GM10266 (cell line): ENCODE measurements around the gene KANK4.
"Not testable (repeated sequence)": the region's sequence is repeated elsewhere in the genome, so short reads cannot be mapped to it uniquely, and the experiment has no call there.

Experiments
- DNase-seq: peaks from one replicate; pipeline ENCODE4 v3.0.0; 2012; ENCODE audit errors: extremely low spot score
- TF ChIP-seq, protein P1 (sequence below): IDR thresholded peaks from 2 replicates; pipeline ENCODE4 v1.5.1; 2012; ENCODE audit warnings: mild to moderate bottlenecking, low read depth; ENCODE audit not compliant: control insufficient read depth, insufficient read depth; ENCODE audit errors: missing control alignments

The KANK4 gene

DNA sequence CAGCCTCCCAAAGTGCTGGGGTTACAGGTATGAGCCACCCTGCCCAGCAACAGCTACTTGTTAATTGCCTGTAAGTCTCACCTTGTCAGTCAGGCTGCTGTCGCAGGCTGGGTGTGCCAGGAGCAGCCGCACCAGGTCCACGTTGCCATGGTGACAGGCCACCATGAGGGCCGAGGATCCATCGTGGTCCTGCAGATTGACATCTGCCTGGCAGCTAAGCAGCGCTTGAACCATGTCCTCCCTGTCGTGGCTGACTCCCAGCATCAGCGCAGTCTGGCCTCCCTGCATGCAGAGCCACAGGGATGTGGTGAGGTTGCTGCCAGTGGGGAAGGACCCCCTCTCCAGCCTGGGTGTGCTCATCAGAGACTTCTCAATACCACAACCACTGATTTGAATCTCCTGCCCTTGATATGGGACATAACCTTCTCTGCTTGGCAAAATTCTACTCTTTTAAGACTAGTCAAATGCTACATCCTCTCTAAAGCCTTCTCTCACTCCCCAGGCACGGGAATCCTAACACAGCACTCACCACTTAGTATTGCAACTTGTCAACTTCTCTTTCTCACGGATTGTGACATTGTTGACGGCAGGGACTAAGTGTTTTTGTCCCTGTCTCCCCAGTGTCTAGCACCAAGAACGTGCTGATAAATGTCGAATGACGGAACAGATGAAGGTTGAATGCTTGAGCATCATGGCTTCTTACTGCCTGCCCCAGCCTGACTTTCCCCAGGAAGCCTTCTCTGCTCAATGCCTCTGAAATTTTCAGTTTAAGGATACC, 71.7 kb downstream of the KANK4 start:
- TF ChIP-seq, protein P1, sequence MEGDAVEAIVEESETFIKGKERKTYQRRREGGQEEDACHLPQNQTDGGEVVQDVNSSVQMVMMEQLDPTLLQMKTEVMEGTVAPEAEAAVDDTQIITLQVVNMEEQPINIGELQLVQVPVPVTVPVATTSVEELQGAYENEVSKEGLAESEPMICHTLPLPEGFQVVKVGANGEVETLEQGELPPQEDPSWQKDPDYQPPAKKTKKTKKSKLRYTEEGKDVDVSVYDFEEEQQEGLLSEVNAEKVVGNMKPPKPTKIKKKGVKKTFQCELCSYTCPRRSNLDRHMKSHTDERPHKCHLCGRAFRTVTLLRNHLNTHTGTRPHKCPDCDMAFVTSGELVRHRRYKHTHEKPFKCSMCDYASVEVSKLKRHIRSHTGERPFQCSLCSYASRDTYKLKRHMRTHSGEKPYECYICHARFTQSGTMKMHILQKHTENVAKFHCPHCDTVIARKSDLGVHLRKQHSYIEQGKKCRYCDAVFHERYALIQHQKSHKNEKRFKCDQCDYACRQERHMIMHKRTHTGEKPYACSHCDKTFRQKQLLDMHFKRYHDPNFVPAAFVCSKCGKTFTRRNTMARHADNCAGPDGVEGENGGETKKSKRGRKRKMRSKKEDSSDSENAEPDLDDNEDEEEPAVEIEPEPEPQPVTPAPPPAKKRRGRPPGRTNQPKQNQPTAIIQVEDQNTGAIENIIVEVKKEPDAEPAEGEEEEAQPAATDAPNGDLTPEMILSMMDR = no peak
- DNase-seq = no peak

DNA sequence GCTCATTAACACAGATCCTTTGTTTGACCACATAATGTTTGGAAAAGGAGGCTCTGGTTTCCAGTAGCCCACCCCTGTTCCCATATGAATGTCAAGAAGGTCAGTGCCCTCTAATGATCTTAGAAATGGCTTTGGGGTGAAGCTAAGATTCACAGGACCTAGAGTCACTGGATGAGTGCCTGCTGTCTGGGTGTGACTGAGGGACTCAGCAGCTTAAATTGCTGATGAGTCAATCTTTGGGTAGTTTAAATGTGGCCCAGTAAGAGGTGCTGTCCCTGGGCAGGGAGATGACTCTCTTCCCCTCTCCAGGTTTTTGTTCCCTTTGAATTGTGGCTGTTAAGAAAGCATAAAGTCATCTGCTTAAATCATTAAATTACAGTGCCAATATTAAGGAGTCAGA, 74.0 kb downstream of the KANK4 start:
- TF ChIP-seq, protein P1 = no peak
- DNase-seq = no peak

GRCh38 chr1:62244380-62244779, 74.9 kb downstream of the KANK4 start:
- DNase-seq = not testable (repeated sequence)

- DNase-seq = no peak
- TF ChIP-seq, protein P1 = no peak
Observed at GRCh38 chr1:62241371-62242131, 77.7 kb downstream of the KANK4 start.

DNA sequence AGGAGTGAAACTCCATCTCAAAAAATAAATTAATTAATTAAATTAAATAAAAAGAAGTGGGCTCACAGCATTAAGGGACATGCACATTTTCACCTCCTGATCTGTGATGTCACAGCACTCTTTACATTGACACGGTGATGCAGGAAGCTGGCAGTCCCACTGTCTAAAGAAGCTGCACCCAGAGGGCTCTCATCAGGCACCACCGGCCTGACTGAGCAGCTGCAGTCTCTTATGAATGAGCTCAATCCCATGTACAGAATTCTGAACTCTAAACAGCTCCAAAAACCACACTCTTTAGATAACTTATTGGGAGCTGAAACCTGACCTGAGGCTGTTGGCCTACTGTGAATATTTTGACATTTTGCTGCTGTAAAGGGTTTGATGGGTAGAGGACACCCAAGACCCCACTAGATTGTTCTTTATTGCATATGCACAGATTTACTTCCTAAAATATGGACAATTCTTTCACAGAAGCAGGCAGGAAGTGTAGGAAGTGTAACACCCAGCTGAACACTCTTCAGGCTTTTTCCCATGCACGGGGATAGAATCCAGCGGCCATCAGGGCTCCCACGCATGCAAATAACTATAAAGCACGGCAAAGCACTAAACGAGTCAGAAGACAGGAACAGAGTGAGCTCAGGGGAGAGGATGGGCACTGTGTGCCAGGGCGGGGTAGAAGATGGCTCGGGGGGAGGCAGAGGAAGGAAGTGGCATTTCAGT, 78.4 kb downstream of the KANK4 start:
- DNase-seq = no peak
- TF ChIP-seq, protein P1 = no peak

DNA sequence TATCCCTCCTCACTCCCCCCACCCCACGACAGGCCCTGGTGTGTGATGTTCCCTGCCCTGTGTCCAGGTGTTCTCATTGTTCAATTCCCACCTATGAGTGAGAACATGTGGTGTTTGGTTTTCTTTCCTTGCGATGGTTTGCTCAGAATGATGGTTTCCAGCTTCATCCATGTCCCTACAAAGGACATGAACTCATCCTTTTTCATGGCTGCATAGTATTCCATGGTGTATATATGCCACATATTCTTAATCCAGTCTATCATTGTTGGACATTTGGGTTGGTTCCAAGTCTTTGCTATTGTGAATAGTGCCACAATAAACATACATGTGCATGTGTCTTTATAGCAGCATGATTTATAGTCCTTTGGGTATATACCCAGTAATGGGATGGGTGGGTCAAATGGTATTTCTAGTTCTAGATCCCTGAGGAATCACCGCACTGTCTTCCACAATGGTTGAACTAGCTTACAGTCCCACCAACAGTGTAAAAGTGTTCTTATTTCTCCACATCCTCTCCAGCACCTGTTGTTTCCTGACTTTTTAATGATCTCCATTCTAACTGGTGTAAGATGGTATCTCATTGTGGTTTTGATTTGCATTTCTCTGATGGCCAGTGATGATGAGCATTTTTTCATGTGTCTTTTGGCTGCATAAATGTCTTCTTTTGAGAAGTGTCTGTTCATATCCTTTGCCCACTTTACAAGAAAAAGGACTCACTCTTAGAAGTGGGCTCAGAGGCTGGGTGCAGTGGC, 79.4 kb downstream of the KANK4 start:
- DNase-seq = not testable (repeated sequence)

GRCh38 chr1:62238507-62238906, 80.7 kb downstream of the KANK4 start:
- TF ChIP-seq, protein P1 = no peak

More at GRCh38 chr1:62238507-62238906, 80.7 kb downstream of the KANK4 start:
- no peak for DNase-seq
